MM.1S (cell line): ENCODE data around the gene PADI4.

ENCODE experiments used
- DNase-seq: peaks from one replicate; pipeline ENCODE4 v3.0.0-alpha.2; 2015
- H2AFZ ChIP-seq: fragments of 300-600 bp; sonication (generic); 2 replicates; pipeline ENCODE4 v1.6.0; 2016; ENCODE audit warnings: antibody characterized with exemption, low read length
- H3F3A ChIP-seq: fragments of 300-600 bp; sonication (generic); 2 replicates; pipeline ENCODE4 v1.6.1; 2016; ENCODE audit warnings: mild to moderate bottlenecking, antibody characterized with exemption, low read length, moderate library complexity, mixed read lengths; ENCODE audit not compliant: insufficient read depth
- H3K27ac ChIP-seq: fragments of 300-600 bp; sonication (generic); 2 replicates; pipeline ENCODE4 v1.5.1; 2016; ENCODE audit warnings: mild to moderate bottlenecking, low read length
- H3K27me3 ChIP-seq: fragments of 300-600 bp; sonication (generic); replicated peaks from 2 replicates; pipeline ENCODE4 v1.6.0; 2016; ENCODE audit warnings: low read length; ENCODE audit not compliant: insufficient read depth
- H3K36me3 ChIP-seq: fragments of 300-600 bp; sonication (generic); replicated peaks from 2 replicates; pipeline ENCODE4 v1.6.1; 2016; ENCODE audit warnings: mild to moderate bottlenecking, low read length, mixed read lengths; ENCODE audit not compliant: insufficient read depth
- H3K4me1 ChIP-seq: fragments of 300-600 bp; sonication (generic); 2 replicates; pipeline ENCODE4 v1.6.1; 2016; ENCODE audit warnings: low read length, mixed read lengths
- H3K4me2 ChIP-seq: fragments of 300-600 bp; sonication (generic); 2 replicates; pipeline ENCODE4 v1.6.0; 2016; ENCODE audit warnings: low read depth, low read length
- H3K4me3 ChIP-seq: fragments of 300-600 bp; sonication (generic); 2 replicates; pipeline ENCODE4 v1.5.1; 2016; ENCODE audit warnings: low read length, mixed read lengths
- H3K79me2 ChIP-seq: fragments of 300-600 bp; sonication (generic); 2 replicates; pipeline ENCODE4 v1.6.1; 2016; ENCODE audit warnings: mixed run types, low read length, mixed read lengths
- H3K9ac ChIP-seq: fragments of 300-600 bp; sonication (generic); 2 replicates; pipeline ENCODE4 v1.6.1; 2016; ENCODE audit warnings: low read length, mixed read lengths
- H3K9me2 ChIP-seq: fragments of 300-600 bp; sonication (generic); replicated peaks from 2 replicates; pipeline ENCODE4 v1.6.1; 2016; ENCODE audit warnings: mild to moderate bottlenecking, low read length, mixed read lengths; ENCODE audit not compliant: insufficient read depth
- H3K9me3 ChIP-seq: fragments of 300-600 bp; sonication (generic); replicated peaks from 2 replicates; pipeline ENCODE4 v1.6.1; 2016; ENCODE audit warnings: mild to moderate bottlenecking, low read length, mixed read lengths; ENCODE audit not compliant: insufficient read depth
- H4K20me1 ChIP-seq: fragments of 300-600 bp; sonication (generic); 2 replicates; pipeline ENCODE4 v1.6.1; 2016; ENCODE audit warnings: mild to moderate bottlenecking, low read length, moderate library complexity, mixed read lengths; ENCODE audit not compliant: insufficient read depth
- CTCF ChIP-seq: fragments of 300-600 bp; sonication (generic); IDR thresholded peaks from 2 replicates; pipeline ENCODE4 v1.5.1; 2016; ENCODE audit warnings: antibody characterized with exemption, low read length, mixed read lengths
- EZH2 ChIP-seq: fragments of 300-600 bp; sonication (generic); optimal IDR thresholded peaks from 2 replicates; pipeline ENCODE3; 2017; ENCODE audit warnings: low read depth, mild to moderate bottlenecking, antibody characterized with exemption, low read length, mixed read lengths
- EZH2phosphoT487 ChIP-seq: fragments of 300-600 bp; sonication (generic); IDR thresholded peaks from 2 replicates; pipeline ENCODE4 v1.6.1; 2018; ENCODE audit warnings: antibody characterized with exemption, low read length

PADI4 gene

GRCh38 chr1:17296086-17296485, 11.9 kb upstream of the PADI4 start:
- H3K4me2 ChIP-seq, result no peak overlapping the region
- H2AFZ ChIP-seq, result no peak overlapping the region
- no peaks in the 10 kb centered on the region for H3K9me2 ChIP-seq
- H3K79me2 ChIP-seq, result no peaks in the 10 kb centered on the region
- H3K4me3 ChIP-seq, result no peak overlapping the region
- H3K27ac ChIP-seq, result no peak overlapping the region
- no peaks in the 10 kb centered on the region for H3K4me1 ChIP-seq
- no peaks in the 10 kb centered on the region for H3F3A ChIP-seq
- H3K36me3 ChIP-seq, result no peaks in the 10 kb centered on the region
- no peaks in the 10 kb centered on the region for H4K20me1 ChIP-seq
- no peak overlapping the region for H3K9ac ChIP-seq
- no peak for DNase-seq
- no peak for TF ChIP-seq CTCF
- TF ChIP-seq EZH2phosphoT487, result no peak
- TF ChIP-seq EZH2, result no peak
- H3K9me3 ChIP-seq, result no peaks in the 10 kb centered on the region
- peaks cover 93% of the 10 kb centered on the region for H3K27me3 ChIP-seq

- no peak for DNase-seq
- TF ChIP-seq CTCF (no peak), EZH2phosphoT487 (no peak), EZH2 (no peak)
- Histone ChIP-seq H3K9me3 (no peaks in the 10 kb centered on the region), H3K4me2 (no peak overlapping the region), H4K20me1 (no peaks in the 10 kb centered on the region), H3K9me2 (no peaks in the 10 kb centered on the region), H3F3A (no peaks in the 10 kb centered on the region), H3K27ac (no peak overlapping the region), H3K4me3 (no peak overlapping the region), H2AFZ (no peak overlapping the region), H3K9ac (no peak overlapping the region), H3K4me1 (no peaks in the 10 kb centered on the region), H3K36me3 (no peaks in the 10 kb centered on the region), H3K27me3 (peaks cover 86% of the 10 kb centered on the region), H3K79me2 (no peaks in the 10 kb centered on the region)
Observed at GRCh38 chr1:17297991-17298390, 10.0 kb upstream of the PADI4 start.

- TF ChIP-seq CTCF, result no peak
- TF ChIP-seq EZH2, result no peak
- no peak for TF ChIP-seq EZH2phosphoT487
- Histone ChIP-seq H2AFZ (no peak overlapping the region), H3K9me2 (no peaks in the 10 kb centered on the region), H3K27me3 (peaks cover 85% of the 10 kb centered on the region), H3F3A (no peaks in the 10 kb centered on the region), H3K9ac (no peak overlapping the region), H3K4me1 (no peaks in the 10 kb centered on the region), H4K20me1 (no peaks in the 10 kb centered on the region), H3K36me3 (no peaks in the 10 kb centered on the region), H3K4me2 (no peak overlapping the region), H3K9me3 (no peaks in the 10 kb centered on the region), H3K79me2 (no peaks in the 10 kb centered on the region), H3K27ac (no peak overlapping the region), H3K4me3 (no peak overlapping the region)
- DNase-seq, result no peak
Observed at GRCh38 chr1:17301767-17302166, 6.2 kb upstream of the PADI4 start.
